GM19035 (cell line): ENCODE results near the gene NKD2.
"Not testable (repeated sequence)": the region's sequence is repeated elsewhere in the genome, so short reads cannot be mapped to it uniquely, and the experiment has no call there.

ENCODE experiments used
- ATAC-seq: cut with Tn5 transposase; IDR thresholded peaks from one replicate; pipeline ENCODE4 v1.9.1; 2021; ENCODE audit not compliant: unreplicated experiment

The NKD2 gene

DNA sequence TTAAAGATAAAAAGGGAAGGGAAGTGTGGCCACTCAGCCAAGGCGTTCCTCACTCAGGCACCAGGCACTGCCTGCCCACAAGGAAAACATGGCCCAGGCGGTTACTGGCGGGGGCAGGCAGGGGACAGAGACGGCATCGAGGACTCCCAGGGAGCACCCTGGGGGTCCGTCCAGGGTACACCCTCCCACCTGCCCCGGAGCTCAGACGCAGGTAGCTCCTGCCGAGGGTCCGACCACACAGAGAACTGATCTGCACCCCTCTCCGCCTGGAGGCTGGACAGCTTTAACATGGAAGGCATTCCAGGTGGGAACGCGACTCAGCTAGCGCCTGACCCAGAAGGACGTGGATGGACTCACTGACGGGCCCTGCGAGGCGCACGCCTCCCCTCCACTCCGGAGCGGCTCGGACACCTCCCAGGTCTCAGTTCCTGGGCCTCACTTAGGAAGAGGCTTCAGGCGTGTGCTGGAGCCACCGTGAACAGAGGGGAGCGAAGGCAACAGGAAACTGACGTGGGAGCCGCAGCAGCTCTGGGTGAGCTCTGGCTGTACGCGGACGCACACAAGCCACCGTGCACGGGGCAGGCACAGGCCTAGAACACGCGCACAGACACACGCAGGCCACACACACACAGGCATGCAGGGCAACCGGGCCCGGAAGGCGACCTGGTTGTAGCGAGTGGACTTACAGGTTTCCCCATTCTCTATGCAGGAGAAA lies 47.5 kb downstream of the NKD2 start:
- ATAC-seq: no peak

DNA sequence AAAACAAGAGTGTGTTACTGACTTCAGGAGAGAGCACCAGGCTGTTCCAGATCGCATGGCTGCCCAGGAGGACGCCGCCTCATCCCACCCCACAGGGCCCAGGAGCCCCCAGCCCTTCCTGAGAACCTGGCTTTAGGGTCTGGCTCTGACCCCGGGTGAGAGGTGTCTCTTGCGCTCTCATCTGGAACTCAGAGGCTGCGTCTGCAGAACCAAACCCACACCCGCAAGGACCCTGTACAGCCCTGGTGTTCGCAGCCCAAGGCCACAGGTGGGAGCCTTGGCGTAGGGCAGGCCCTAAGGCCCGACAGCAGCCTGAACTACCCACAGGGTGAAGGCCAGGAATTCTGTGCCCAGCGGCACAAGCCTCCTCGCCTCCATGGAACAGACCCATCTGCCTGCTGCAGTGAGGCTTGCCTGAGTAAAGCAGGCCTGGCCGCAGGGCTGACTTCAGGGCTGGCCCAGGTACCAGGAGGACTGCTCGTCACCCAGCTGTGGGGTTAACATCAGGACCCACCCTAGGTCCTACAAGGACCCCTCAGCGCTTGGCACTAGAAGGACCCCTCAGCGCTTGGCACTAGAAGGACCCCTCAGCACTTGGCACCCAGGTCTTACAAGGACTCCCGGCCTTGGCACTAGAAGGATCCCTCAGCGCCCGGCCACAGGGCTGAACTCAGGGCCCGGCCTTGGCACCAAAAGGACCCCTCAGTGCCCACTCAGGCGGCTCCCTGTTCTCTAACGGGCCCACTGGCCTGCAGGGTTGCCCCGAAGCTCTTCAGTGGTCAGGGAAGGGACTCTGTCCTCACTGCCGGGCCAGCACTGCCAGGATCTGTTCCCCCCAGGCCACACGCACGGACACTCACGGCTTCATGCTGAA lies 48.2 kb downstream of the NKD2 start:
- no peak for ATAC-seq

DNA sequence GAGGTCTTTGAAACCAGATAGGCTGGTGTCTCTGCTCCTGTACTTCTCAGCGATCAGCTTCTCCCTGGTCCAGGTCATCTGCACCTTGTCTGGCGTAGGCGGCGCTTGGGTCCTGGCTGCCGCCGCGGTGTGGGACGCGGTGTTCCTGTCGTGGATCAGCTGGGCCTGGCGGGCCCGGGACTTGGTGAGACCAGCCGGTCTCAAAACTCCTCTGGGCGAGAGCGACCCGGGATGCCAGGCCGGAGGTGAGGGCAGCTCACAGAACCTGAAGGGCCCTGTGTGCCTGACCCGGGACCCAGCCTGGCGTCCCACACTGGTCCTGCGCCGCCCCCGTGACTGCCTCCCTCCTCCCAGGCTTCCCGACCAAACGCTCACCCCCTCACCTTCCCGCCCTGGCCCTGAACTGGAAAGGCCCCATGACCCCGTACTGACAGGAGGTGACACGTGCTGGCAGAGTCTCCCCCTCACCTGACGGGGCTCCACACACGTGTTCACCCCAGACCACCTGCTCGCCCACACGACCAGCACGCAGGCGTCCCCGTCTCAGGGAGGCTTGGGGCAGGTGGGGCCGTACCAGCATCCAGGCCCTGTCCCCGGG lies 49.0 kb downstream of the NKD2 start:
- no peak for ATAC-seq

DNA sequence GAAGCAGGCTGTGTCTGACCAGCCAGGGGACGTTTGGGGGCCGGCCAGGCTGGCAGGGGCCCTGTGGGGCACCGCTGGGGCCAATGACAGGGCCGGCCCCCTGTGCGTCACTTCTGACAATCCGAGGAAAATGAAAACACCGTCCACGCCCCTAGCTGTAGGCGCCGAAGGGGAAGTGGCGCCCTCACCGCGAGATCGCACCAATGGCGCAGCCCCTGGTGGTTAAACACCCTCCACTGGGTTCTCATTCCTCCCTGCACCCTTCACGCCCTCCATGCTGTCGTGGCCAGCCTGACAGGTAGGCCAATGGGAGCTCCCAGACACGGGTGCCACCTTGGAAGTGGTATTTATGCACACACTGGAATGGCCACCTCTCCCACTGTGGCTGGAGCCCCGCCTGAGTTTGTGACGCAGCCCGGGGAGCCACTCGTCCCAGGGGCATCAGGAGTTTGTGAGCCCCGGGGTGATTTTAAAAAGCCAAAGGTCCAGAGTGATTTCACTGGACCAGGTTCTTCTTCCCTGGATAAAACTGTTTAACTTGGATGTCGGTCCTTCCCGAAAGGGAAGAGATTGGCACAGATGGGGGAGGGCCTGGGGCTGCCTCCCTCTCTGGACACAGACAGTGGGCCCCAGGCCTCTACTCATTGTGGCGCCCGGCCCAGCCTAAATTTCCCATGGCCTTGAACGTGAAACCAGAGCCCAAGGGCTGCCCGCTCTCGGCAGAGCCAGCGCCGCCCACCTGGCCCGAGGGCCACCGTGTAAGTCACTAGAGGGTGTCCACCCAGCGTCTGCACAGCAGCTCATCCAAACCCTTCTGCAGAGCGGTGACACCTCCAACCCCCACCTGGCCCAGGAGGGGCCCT lies 49.7 kb downstream of the NKD2 start:
- ATAC-seq: no peak

DNA sequence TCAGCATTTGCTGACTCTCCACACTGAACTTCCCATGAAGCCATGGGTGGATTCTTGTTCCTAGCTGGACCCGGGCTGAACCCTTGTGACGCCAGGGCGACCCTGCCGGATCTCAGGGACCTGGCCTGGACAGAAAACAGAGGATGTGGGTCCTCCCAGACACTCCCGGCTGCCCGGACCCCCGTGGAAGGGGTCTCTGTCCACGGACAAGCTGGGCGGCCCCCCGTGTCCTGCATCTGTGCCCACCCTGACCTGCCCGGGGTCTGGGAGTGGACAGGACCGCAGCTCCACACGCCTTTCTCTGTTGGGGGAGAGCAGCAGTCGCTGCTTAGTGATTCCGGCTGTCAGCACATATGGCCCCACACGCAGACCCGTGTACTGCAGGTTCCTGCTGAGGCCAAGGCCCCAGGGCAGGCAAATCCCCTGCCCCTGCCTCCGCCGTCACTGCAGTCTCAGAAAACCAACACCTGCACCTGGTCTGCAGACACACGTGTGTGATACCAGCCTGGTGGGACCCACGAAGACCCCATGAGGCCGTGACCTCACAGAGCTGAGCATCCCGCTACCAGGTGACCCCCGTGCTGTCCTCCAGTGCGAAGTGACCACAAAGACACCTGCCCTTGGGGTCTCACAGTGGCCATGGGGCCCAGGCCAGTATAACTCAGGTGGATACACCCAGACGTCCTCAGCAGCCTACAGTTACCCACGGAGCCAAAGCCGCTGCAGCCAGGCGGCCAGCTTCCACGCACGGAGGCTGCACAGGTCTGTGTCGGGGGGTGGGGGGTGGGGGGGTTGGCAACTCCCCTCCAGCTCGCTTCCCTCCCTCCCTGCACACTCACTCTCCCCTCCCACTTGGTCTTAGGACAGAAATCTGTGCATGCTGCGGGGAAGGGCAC lies 50.6 kb downstream of the NKD2 start:
- ATAC-seq: no peak

DNA sequence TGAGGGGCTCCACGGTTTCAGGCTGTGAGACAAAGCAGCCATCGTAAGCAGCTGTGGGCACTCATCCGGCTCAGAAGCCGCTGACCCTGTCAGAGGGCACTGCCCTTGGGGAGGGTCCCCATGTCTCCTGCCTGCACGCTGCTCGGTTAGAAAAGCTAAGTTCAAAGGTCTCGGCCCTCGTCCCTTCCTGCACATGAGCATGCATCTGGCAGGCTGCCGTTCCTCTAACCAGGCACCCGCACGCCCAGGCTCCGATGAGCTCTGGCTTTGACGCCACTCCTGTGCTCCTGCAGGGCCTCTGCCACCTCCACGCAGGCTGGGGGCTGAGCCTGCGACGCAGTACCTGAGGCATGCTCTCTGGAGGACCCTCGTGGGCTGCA lies 51.3 kb downstream of the NKD2 start:
- ATAC-seq: no peak

DNA sequence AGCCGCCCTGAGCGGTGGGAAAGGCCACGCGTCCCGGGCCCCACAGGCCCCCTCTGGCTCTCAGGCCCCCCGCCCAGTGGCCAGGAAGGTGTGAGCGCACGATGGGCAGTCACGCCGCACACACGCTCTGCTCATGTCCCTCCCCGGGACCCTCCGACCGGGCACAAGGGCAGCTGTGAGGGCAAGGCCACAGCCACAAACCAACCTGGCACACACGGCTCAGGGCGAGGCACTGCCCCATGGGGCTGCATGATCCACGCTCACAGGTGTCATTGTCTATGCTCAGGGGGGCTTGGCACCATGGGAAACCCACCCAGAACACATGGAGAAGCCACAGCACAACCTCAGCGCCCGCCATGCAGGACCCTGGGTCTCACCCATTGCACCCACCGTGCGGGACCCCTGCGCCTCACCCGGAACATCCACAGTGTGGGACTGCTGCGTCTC lies 52.0 kb downstream of the NKD2 start:
- no peak for ATAC-seq

DNA sequence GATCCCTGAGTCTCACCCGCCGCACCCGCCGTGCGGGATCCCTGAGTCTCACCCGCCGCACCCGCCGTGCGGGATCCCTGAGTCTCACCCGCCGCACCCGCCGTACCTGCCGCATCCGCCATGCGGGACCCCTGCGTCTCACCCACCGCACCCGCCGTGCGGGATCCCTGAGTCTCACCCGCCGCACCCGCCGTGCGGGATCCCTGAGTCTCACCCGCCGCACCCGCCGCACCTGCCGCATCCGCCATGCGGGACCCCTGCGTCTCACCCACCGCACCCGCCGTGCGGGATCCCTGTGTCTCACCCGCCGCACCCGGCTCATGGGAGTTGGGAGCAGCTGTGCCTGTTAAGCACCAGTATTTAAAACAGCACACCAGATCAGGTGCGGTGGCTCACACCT lies 52.7 kb downstream of the NKD2 start:
- ATAC-seq: not testable (repeated sequence)

DNA sequence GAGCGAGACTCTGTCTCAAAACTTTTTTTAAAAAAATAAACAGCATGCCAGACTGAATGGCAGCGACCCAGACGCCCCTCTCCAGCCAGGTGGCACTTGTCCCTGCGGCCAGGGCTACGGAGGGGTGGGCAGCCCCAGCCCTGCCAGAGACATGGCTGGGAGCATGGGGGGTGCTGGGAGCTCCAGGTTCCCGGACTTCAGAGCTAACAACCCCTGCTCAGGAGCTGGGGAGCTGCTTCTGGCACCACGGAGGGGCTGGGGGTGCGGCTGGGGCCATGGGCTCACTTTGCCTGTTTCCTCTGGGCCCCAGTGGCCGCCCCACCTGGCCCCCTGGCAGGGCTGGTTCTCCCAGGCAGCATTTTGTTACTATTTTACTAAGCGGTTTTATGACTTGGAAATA lies 53.3 kb downstream of the NKD2 start:
- ATAC-seq: no peak

DNA sequence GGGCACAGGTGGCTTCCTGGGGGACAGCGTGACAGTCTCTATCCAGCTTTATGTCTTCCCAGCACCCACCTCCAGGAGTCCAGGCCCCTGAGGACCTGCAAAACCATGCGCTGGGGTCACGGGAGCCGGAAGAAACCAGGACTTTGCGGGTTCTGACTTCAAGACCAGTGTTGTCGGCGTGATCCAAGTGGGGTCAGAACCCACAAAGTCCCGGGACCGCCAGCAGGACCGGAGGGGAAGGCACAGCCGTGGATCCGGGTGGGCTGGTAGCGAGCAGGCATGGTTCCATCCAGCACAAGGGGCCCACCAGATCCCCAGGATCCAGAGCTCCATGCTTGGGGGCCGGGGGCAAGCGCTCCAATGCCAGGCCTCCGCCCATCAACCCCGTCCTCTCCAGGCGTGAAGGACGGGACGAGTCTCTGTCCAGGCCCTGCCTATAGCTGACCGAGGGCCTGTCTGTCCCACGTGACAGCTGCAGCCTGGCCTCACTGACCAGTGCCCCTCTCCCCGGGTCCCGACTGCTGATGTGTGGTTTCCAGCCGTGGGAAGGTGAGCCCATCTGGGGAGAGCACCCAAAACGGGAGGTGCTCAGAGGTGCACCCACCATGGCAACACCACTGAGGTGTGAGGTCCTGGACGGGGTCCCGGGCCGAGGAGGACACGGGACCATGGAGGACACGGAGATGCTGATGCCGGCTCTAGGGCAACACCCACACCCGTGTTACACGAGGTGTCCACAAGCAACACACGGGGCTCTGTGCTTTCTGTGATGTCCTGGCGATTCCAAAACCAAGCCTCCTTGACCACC lies 54.4 kb downstream of the NKD2 start:
- no peak for ATAC-seq

DNA sequence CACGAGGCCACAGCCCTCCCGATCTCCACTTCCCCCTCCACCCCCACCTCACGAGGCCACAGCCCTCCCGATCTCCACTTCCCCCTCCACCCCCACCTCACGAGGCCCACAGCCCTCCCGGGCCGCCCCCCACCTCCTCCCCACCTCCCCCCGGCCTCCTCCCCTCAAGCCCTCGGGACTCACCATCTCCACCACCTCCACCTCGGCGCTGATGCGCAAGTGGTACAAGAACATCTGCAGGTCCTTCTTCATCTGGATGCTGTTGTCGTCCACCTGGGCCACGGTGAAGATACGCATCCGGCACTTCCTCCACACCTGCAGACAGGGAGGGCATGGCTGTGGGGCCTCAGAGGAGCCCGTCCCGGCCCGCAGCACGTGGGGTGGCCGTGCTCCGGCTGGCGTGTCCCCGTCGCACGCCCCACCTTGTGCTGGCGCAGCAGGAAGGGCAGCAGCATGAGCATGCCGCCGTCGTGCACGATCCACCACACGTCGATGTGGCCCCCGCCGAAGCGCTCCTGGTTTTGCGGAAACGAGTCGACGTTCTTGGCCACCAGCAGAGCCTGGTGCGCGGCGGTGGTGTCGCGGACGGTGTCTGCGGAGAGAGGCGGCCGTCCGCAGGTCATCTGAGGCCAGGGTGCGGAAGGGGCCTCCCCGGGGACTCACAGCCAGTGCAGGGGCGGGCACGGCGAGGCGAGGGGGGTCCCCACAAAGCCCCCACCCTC lies 55.2 kb downstream of the NKD2 start:
- no peak for ATAC-seq

DNA sequence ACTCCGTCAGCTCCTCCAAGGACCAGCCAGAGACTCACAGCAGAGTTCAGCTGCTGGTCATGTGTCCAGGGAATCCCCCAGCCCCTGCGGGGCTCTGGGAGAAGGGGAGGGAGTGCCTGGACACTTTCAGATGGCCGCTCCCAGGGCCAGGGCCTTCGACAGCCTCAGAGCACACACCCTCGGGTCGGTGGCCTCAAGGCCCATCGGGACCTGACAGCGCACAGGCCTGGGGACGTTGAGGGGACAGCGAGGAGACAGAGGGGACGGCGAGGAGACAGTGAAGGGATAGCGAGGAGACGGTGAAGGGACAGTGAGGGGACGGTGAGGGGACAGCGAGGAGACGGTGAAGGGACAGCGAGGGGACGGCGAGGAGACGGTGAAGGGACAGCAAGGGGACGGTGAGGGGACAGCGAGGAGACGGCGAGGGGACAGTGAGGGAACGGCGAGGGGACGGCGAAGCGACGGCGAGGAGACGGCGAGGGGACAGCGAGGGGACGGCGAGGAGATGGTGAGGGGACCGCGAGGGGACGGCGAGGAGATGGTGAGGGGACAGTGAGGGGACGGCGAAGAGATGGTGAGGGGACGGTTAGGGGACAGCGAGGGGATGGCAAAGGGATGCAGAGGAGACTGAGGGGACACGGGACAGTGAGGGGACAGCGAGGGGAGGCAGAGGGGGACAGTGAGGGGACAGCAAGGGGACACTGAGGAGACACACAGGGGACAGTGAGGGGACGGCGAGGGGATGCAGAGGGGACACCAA lies 56.0 kb downstream of the NKD2 start:
- ATAC-seq: no peak

DNA sequence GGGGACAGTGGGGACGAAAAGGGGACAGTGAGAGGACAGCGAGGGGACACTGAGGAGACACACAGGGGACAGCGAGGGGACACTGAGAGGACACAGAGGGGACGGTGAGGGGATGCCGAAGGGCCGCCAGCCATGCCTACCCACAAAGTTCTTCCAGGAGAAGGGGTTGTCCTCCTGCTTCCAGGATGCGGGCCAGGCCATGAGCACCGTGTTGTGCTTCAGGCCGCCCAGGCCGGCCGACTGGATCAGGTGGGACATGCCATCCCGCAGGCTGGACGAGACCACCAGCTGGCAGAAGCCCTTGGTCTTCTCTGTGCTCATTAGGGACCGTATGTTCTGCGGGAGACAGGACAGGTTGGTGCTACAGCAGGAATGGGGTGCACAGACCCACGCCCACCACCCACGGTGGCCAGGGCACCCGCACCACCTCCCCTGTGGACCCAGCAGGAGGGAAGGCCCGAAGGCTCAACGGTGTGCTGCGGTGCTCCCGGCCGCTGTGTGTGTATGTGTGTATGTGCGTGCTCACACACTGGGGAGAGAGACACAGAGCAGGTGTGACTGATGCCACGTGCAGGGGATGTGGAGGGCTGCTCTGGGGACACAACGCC lies 56.6 kb downstream of the NKD2 start:
- no peak for ATAC-seq

DNA sequence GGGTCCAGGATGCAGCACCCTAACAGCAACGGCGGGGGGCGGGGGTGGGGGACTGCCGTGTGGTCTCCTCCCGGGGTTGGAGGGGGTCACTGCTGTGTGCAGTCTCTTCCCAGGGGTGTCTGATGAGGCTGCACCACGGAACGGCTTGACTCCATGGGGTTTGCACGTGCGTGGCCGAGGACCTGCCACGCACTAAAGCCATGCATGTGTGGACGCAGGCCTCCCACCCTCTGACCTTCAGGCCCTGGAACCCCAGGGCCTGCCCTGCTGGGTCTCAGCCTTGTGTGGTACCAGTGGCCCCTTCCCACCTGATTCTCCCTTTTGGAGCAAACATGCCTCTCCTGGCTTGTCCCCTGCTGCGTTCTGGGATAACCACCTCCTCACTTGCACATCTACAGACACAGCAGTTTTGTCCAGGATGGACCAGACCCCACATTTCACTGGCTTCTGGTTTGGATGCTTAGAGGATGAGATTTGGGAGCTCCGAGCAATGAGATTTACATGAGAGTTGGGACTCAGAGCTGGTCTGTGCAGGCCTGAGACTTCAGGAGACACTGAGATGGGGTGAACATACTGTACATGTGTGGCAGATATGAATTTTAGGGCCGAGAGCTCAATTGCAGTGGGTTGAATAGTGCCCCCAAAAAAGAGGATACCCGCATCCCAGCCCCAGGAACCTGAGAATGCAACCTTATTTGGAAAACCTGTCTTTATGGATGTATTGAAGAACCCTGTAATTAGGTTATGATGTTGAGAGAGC lies 57.5 kb downstream of the NKD2 start:
- no peak for ATAC-seq

DNA sequence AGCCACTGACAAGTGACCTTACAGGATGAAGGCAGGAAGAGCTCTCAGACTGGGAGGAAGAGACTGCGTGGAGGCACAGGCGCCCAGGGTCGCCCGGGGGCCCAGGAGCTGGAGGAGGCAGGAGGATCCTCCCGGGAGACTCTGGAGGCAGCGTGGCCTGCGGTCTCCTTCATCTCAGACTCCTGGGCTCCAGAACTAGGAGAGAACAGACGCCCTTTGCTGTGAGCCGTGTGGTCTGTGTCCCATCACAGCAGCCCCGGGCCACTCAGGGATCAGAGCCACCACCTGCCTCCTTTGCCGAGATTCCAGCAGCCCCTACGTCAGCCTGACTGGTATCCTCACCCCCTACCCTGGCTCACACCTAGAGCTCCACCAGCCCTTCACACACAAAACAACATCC lies 58.1 kb downstream of the NKD2 start:
- no peak for ATAC-seq
